Measurements from ENCODE around the gene IFNAR2.

Gene IFNAR2

GRCh38 chr21:33228455-33228854 lies 1.3 kb upstream of the IFNAR2 start:
- Histone ChIP-seq H2AFZ (ENCODE audit: low read depth, low read length) (no peak overlapping the region), H3K9me3 (ENCODE audit: insufficient read depth, low read length) (no peaks in the 10 kb centered on the region), H3K4me2 (ENCODE audit: low read length) (no peak overlapping the region), H3K4me1 (ENCODE audit: low read length) (peaks cover 32% of the 10 kb centered on the region), H3K79me2 (ENCODE audit: low read length) (peaks cover 36% of the 10 kb centered on the region), H3K4me3 (ENCODE audit: low read length) (no peak overlapping the region), H3K36me3 (replicated peaks; ENCODE audit: low read depth, low read length) (peaks cover 10% of the 10 kb centered on the region), H4K20me1 (ENCODE audit: insufficient read depth, low read length) (peaks cover 19% of the 10 kb centered on the region), H3K9ac (ENCODE audit: low read length) (no peak overlapping the region), H3K27ac (ENCODE audit: low read length) (no peak overlapping the region), H3K27me3 (ENCODE audit: low read depth, low read length) (no peaks in the 10 kb centered on the region)
- TF ChIP-seq CTCF (IDR thresholded peaks at IDR 0.05; ENCODE audit: low read depth, low read length) (no peak), EZH2phosphoT487 (IDR thresholded peaks at IDR 0.05; ENCODE audit: low read depth) (no peak)

DNA sequence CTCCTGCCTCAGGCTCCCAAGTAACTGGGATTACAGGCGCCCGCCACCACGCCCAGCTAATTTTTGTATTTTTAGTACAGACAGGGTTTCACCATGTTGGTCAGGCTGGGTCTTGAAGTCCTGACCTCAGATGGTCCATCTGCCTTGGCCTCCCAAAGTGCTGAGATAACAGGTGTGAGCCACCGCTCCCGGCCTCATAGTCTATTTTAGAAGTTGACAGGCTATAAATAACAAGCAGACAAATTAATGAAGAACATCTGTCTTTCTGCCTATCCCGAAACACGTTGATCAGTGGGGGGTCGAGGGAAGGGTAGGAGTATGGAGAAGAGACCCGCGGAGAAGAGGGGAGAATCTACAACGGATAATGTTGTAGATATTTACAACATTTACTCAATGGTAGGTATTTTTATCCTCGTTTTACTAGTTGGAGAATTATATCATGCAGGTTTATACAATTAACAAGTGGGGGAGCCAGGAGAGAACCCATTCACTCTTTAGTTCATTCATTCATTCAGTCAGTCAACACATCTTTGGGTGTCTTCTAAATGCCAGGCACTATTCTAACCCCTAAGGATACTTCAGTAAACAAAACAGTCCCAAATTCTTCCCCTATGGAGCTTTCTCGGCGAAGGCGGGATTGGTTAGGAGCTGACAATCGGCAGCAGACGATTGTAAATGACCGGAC lies 497 bp upstream of the IFNAR2 start:
- Histone ChIP-seq H2AFZ (ENCODE audit: low read depth, low read length) (peak overlapping the region; percentile 69), H3K9ac (ENCODE audit: low read length) (0 out of 2 replicates have a peak overlapping the region, but pooled peaks have one; percentile 21), H3K27ac (ENCODE audit: low read length) (no peak overlapping the region), H4K20me1 (ENCODE audit: insufficient read depth, low read length) (peaks cover 19% of the 10 kb centered on the region), H3K4me1 (ENCODE audit: low read length) (peaks cover 32% of the 10 kb centered on the region), H3K9me3 (ENCODE audit: insufficient read depth, low read length) (no peaks in the 10 kb centered on the region), H3K36me3 (replicated peaks; ENCODE audit: low read depth, low read length) (peaks cover 10% of the 10 kb centered on the region), H3K27me3 (ENCODE audit: low read depth, low read length) (no peaks in the 10 kb centered on the region), H3K4me3 (ENCODE audit: low read length) (peak overlapping the region; percentile 73), H3K4me2 (ENCODE audit: low read length) (peak overlapping the region; percentile 74), H3K79me2 (ENCODE audit: low read length) (peaks cover 44% of the 10 kb centered on the region)
- TF ChIP-seq EZH2phosphoT487 (IDR thresholded peaks at IDR 0.05; ENCODE audit: low read depth) = no peak
- no peak for TF ChIP-seq CTCF (IDR thresholded peaks at IDR 0.05; ENCODE audit: low read depth, low read length)

- peaks cover 19% of the 10 kb centered on the region for H4K20me1 ChIP-seq (ENCODE audit: insufficient read depth, low read length)
- H3K4me1 ChIP-seq (ENCODE audit: low read length) = peaks cover 32% of the 10 kb centered on the region
- no peak overlapping the region; the same call in 1 of the 2 replicates for H2AFZ ChIP-seq (ENCODE audit: low read depth, low read length)
- H3K9ac ChIP-seq (ENCODE audit: low read length) = peak overlapping the region; percentile 87
- no peaks in the 10 kb centered on the region for H3K27me3 ChIP-seq (ENCODE audit: low read depth, low read length)
- peak overlapping the region; percentile 92 for H3K4me3 ChIP-seq (ENCODE audit: low read length)
- peaks cover 56% of the 10 kb centered on the region for H3K79me2 ChIP-seq (ENCODE audit: low read length)
- peak overlapping the region; percentile 64 for H3K27ac ChIP-seq (ENCODE audit: low read length)
- H3K36me3 ChIP-seq (replicated peaks; ENCODE audit: low read depth, low read length) = peaks cover 10% of the 10 kb centered on the region
- no peaks in the 10 kb centered on the region for H3K9me3 ChIP-seq (ENCODE audit: insufficient read depth, low read length)
- peak overlapping the region; percentile 89 for H3K4me2 ChIP-seq (ENCODE audit: low read length)
- TF ChIP-seq CTCF (IDR thresholded peaks at IDR 0.05; ENCODE audit: low read depth, low read length) (peak; percentile 26), EZH2phosphoT487 (IDR thresholded peaks at IDR 0.05; ENCODE audit: low read depth) (no peak)
Observed at GRCh38 chr21:33230545-33231324, 997 bp downstream of the IFNAR2 start.

DNA sequence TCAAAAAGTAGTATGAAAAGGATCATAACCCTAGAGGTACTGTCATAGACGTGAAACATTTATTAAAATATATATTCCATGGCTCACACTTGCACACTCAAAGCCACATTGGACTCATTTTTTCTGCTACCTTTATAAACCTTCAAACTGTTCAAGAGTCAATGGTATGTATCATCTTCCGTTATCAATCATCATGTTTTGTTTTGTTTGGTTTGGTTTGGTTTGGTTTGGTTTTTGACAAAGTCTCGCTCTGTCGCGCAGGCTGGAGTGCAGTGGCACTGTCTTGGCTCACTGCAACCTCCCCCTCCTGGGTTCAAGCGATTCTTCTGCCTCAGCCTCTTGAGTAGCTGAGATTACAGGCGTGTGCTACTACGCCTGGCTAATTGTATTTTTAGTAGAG lies 1.8 kb downstream of the IFNAR2 start:
- H3K36me3 ChIP-seq (replicated peaks; ENCODE audit: low read depth, low read length) = peaks cover 10% of the 10 kb centered on the region
- H3K27ac ChIP-seq (ENCODE audit: low read length) = no peak overlapping the region
- TF ChIP-seq EZH2phosphoT487 (IDR thresholded peaks at IDR 0.05; ENCODE audit: low read depth) = no peak
- no peak for TF ChIP-seq CTCF (IDR thresholded peaks at IDR 0.05; ENCODE audit: low read depth, low read length)
- H3K9ac ChIP-seq (ENCODE audit: low read length) = peak overlapping the region; percentile 87
- peaks cover 31% of the 10 kb centered on the region for H3K4me1 ChIP-seq (ENCODE audit: low read length)
- peaks cover 64% of the 10 kb centered on the region for H3K79me2 ChIP-seq (ENCODE audit: low read length)
- no peaks in the 10 kb centered on the region for H3K27me3 ChIP-seq (ENCODE audit: low read depth, low read length)
- H3K9me3 ChIP-seq (ENCODE audit: insufficient read depth, low read length) = no peaks in the 10 kb centered on the region
- peak overlapping the region; percentile 92 for H3K4me3 ChIP-seq (ENCODE audit: low read length)
- peak overlapping the region; percentile 89 for H3K4me2 ChIP-seq (ENCODE audit: low read length)
- peaks cover 22% of the 10 kb centered on the region for H4K20me1 ChIP-seq (ENCODE audit: insufficient read depth, low read length)
- no peak overlapping the region for H2AFZ ChIP-seq (ENCODE audit: low read depth, low read length)

All from OCI-LY3 (cell line).